Fibroblast of pulmonary artery (primary cell): Measurements from ENCODE around the gene GRIK1.
A peak's percentile ranks its signal among the peaks of the same experiment; 100 is the strongest.

Experiments
- DNase-seq: peaks from one replicate; pipeline ENCODE4 v3.0.0-alpha.2; 2010; ENCODE audit warnings: low read depth
- H3K4me3 ChIP-seq: replicated peaks from 2 replicates; pipeline ENCODE4 v1.5.1; 2011; ENCODE audit warnings: low read depth, mild to moderate bottlenecking, control low read depth, low read length, moderate library complexity
- TF ChIP-seq, protein P1 (sequence below): IDR thresholded peaks from 2 replicates; pipeline ENCODE4 v1.5.1; 2011; ENCODE audit warnings: mild to moderate bottlenecking, control low read depth, low read length, inconsistent platforms; ENCODE audit errors: missing control alignments

Gene GRIK1

DNA sequence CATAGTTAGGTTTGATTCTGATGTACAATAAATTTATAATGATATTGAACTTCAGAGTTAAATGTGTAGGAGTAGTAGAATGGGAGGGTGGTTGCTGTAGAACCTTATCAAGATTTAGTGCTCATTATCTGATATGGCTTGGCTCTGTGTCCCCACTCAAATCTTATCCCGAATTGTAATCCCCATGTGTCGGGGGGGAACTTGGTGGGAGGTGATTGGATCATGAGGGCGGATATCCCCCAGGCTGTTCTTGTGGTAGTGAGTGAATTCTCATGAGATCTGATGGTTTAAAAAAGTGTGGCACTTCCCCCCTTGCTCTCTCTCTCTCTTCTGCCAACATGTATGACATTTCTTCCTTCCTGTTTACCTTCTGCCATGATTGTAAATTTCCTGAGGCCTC, 265.5 kb downstream of the GRIK1 start:
- no peak overlapping the region for H3K4me3 ChIP-seq
- no peak for DNase-seq
- TF ChIP-seq, protein P1, sequence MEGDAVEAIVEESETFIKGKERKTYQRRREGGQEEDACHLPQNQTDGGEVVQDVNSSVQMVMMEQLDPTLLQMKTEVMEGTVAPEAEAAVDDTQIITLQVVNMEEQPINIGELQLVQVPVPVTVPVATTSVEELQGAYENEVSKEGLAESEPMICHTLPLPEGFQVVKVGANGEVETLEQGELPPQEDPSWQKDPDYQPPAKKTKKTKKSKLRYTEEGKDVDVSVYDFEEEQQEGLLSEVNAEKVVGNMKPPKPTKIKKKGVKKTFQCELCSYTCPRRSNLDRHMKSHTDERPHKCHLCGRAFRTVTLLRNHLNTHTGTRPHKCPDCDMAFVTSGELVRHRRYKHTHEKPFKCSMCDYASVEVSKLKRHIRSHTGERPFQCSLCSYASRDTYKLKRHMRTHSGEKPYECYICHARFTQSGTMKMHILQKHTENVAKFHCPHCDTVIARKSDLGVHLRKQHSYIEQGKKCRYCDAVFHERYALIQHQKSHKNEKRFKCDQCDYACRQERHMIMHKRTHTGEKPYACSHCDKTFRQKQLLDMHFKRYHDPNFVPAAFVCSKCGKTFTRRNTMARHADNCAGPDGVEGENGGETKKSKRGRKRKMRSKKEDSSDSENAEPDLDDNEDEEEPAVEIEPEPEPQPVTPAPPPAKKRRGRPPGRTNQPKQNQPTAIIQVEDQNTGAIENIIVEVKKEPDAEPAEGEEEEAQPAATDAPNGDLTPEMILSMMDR = no peak

DNA sequence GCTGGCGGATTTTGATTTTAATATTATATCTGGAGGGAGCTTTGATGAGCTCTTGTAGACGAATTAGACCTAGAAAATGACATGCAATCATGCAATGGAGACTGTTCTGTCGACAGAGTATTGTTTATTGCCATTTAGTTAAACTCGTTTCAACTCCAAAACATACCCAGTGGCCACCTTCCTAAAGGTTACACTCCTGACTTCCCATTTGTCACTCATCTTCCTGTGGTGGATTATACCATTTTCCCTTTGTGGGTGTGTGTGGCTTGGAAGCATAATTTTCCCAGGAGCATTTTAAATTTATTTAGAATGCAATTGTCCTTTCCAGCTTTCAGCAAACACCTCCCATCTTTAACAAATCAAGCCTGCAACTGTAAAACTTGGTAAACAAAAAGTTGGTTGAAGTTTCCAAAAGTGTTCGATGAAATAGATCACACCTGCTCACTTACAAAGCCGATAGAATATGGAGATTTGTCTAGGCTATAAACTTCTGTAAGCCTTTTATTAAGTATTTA, 266.6 kb downstream of the GRIK1 start:
- TF ChIP-seq, protein P1 = no peak
- no peak for DNase-seq

DNA sequence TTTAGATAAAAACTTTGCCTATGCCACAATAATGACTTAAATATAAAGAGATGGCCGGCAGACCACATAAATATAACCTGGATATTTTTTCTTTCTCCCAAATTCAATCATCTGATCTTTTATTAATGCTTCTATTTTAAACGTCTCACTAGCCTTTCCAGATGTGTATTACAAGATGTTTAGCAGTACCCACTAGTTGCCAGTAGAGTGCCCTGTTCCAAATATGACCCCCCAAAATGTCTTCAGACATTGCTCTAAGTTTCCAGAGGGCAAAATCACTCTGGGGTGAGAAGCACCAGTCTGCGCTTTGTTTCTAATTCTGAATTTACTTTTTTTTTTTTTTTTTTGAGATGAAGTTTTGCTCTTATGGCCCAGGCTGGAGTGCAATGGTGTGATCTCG, 268.1 kb downstream of the GRIK1 start:
- TF ChIP-seq, protein P1 = peak; percentile 10
- no peak overlapping the region for H3K4me3 ChIP-seq
- DNase-seq = no peak

More for the DNA sequence above, 266.6 kb downstream of the GRIK1 start:
- H3K4me3 ChIP-seq = no peak overlapping the region

DNA sequence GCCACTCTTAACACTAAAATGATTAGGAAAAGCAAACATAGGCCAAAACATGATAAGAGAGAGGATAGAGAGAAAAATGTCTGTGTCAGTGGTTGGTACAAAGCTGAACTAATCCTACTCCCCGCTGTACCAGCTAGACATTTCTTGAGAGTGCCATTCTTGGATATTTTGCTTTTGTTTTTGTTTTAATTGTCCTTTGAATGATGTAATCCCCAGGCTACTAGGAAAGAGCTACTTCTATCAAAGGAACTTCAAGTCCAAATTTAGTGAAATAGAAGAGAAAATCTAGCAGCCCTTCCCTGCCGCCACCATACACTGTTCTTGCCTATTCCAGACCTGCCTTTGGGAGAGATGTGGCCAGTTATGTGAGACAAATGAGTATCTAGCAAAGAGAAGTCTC, 269.6 kb downstream of the GRIK1 start:
- no peak overlapping the region for H3K4me3 ChIP-seq
- no peak for DNase-seq
- TF ChIP-seq, protein P1 = no peak

DNA sequence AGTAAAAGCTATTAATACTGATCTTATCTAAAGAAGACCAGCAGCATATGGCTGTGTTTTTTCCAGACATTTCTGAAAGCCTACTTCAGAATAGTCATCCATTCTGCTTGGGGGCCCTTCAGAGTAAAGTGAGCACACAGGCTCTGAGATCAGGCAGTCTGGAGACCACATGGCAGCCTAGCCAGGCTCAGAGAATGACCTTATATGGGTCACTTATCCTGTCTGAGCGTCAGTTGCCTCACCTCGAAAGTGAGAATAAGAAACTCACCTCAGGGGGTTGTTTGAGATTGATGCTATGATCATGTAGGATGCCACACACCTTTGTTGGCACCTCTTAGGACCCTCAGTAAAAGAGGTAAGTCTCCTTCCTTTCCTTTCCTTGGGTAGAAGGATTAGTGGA, 270.4 kb downstream of the GRIK1 start:
- no peak overlapping the region for H3K4me3 ChIP-seq
- TF ChIP-seq, protein P1 = no peak
- DNase-seq = no peak

DNA sequence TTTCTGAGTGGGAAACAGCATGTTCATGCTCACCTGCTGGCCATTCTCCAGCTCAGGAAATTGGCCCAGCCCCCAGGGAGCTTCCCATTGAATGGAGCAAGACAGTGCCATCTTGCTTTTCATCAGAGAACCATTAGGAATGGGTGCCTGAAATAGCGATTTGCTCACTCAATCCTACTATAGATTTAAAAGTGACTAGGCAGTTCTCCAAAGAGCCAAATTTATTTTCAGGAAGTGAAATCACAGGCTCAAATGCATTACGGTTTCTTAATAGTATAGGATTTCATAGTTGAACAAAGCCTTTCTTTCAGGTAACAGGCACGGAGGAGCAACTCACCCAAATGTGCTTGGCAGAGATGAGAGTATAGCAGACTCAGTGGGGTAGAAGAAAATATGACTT, 272.1 kb downstream of the GRIK1 start:
- TF ChIP-seq, protein P1 = no peak
- no peak for DNase-seq
- H3K4me3 ChIP-seq = no peak overlapping the region

DNA sequence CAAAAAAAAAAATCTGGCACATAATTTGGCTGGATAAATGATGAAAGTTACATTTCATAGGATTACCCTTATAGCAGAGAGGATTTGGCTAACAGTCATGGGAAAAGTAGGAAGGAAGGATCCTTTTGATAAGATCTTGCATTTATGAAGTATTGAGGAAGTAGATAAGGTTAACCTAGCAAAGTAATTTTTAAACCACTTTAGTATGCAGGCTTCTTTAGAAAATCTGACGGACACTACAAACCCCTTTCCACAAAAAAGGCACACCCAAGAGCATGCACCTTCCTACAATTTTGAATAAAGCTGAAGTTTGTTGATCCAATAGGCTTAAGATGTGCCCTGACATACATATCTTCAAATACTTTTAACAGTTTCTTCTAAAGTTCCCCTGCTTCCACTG, 275.2 kb downstream of the GRIK1 start:
- DNase-seq = no peak
- TF ChIP-seq, protein P1 = no peak
- no peak overlapping the region for H3K4me3 ChIP-seq
